ENCODE measurements around the gene AKAP10.

AKAP10 gene

GRCh38 chr17:19938736-19939135 lies 38.9 kb downstream of the AKAP10 start:
- H3K36me3 ChIP-seq (ENCODE audit: insufficient read depth, low read length): peaks cover 79% of the 10 kb centered on the region
- H3K4me2 ChIP-seq (ENCODE audit: low read depth, low read length, poor library complexity, severe bottlenecking): no peak overlapping the region
- H3K9me3 ChIP-seq (ENCODE audit: insufficient read depth, low read depth, low read length): no peaks in the 10 kb centered on the region
- H2AFZ ChIP-seq (ENCODE audit: low read length): no peak overlapping the region
- no peak overlapping the region for H3K9ac ChIP-seq (ENCODE audit: low read depth, low read length, poor library complexity, severe bottlenecking)
- H3K4me3 ChIP-seq (ENCODE audit: low read length, poor library complexity, severe bottlenecking): no peak overlapping the region
- no peaks in the 10 kb centered on the region for H3K27me3 ChIP-seq (ENCODE audit: insufficient read depth, low read length, poor library complexity, severe bottlenecking)
- H3K9me2 ChIP-seq (replicated peaks; ENCODE audit: low read depth, low read length): no peaks in the 10 kb centered on the region
- H3K79me2 ChIP-seq (ENCODE audit: insufficient read depth, low read length): peaks cover 21% of the 10 kb centered on the region; the same call in 1 of the 2 replicates
- H3K4me1 ChIP-seq (ENCODE audit: insufficient read depth, low read length, poor library complexity, severe bottlenecking): peaks cover 4% of the 10 kb centered on the region
- TF ChIP-seq, protein P1, sequence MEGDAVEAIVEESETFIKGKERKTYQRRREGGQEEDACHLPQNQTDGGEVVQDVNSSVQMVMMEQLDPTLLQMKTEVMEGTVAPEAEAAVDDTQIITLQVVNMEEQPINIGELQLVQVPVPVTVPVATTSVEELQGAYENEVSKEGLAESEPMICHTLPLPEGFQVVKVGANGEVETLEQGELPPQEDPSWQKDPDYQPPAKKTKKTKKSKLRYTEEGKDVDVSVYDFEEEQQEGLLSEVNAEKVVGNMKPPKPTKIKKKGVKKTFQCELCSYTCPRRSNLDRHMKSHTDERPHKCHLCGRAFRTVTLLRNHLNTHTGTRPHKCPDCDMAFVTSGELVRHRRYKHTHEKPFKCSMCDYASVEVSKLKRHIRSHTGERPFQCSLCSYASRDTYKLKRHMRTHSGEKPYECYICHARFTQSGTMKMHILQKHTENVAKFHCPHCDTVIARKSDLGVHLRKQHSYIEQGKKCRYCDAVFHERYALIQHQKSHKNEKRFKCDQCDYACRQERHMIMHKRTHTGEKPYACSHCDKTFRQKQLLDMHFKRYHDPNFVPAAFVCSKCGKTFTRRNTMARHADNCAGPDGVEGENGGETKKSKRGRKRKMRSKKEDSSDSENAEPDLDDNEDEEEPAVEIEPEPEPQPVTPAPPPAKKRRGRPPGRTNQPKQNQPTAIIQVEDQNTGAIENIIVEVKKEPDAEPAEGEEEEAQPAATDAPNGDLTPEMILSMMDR (conservative IDR thresholded peaks at IDR 0.05; ENCODE audit: low read length): no peak
- TF ChIP-seq EZH2phosphoT487 (IDR thresholded peaks at IDR 0.05; ENCODE audit: borderline replicate concordance): no peak
- H3F3A ChIP-seq (ENCODE audit: low read depth): no peaks in the 10 kb centered on the region
- H4K20me1 ChIP-seq (ENCODE audit: insufficient read depth, low read length, poor library complexity, severe bottlenecking): peaks cover 11% of the 10 kb centered on the region

DNA sequence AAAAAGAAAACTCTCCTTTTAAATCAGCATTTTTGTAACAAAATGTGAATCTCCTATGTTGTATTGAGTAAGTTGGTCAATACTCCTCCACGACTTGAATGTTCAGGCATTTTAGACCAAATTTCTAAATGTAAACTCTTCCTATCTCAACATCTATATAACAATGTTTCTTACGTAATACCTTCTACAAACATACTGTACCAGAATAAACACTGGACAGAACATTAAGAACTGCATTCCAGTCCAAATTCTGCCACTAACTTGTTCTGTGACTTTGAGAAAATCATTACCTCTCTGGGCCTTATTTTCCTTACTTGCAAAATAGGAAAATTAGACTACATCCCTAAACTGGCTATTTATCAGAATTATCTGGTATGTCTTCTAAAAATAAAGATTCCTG lies 40.1 kb downstream of the AKAP10 start:
- no peak overlapping the region for H3K9ac ChIP-seq (ENCODE audit: low read depth, low read length, poor library complexity, severe bottlenecking)
- H3K27me3 ChIP-seq (ENCODE audit: insufficient read depth, low read length, poor library complexity, severe bottlenecking): no peaks in the 10 kb centered on the region
- peaks cover 74% of the 10 kb centered on the region for H3K36me3 ChIP-seq (ENCODE audit: insufficient read depth, low read length)
- H3K9me2 ChIP-seq (replicated peaks; ENCODE audit: low read depth, low read length): no peaks in the 10 kb centered on the region
- H3K4me1 ChIP-seq (ENCODE audit: insufficient read depth, low read length, poor library complexity, severe bottlenecking): peaks cover 4% of the 10 kb centered on the region
- H3F3A ChIP-seq (ENCODE audit: low read depth): no peaks in the 10 kb centered on the region
- peaks cover 11% of the 10 kb centered on the region for H4K20me1 ChIP-seq (ENCODE audit: insufficient read depth, low read length, poor library complexity, severe bottlenecking)
- H3K4me2 ChIP-seq (ENCODE audit: low read depth, low read length, poor library complexity, severe bottlenecking): no peak overlapping the region
- no peaks in the 10 kb centered on the region for H3K9me3 ChIP-seq (ENCODE audit: insufficient read depth, low read depth, low read length)
- no peak for TF ChIP-seq EZH2phosphoT487 (IDR thresholded peaks at IDR 0.05; ENCODE audit: borderline replicate concordance)
- TF ChIP-seq, protein P1 (conservative IDR thresholded peaks at IDR 0.05; ENCODE audit: low read length): no peak
- no peak overlapping the region for H3K4me3 ChIP-seq (ENCODE audit: low read length, poor library complexity, severe bottlenecking)
- no peak overlapping the region for H2AFZ ChIP-seq (ENCODE audit: low read length)
- peaks cover 9% of the 10 kb centered on the region; the same call in 1 of the 2 replicates for H3K79me2 ChIP-seq (ENCODE audit: insufficient read depth, low read length)

DNA sequence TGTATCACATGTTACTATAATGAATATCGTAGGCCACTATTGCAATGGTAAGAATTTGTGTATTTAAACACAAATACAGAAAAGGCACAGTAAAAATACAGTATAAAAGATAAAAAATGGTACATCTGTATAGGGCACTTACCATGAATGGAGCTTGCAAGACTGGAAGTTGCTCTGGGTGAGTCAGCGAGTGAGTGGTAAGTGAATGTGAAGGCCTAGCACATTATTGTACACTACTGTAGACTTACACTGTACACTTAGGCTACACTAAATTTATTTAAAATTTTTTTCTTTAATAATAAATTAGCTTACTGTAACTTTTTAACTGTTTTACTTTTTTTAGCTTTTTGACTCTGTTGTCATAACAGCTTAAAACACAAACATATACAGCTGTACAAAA lies 42.5 kb downstream of the AKAP10 start:
- H3K79me2 ChIP-seq (ENCODE audit: insufficient read depth, low read length): no peaks in the 10 kb centered on the region
- no peak overlapping the region for H3K4me3 ChIP-seq (ENCODE audit: low read length, poor library complexity, severe bottlenecking)
- H3K36me3 ChIP-seq (ENCODE audit: insufficient read depth, low read length): peaks cover 75% of the 10 kb centered on the region
- H3K27me3 ChIP-seq (ENCODE audit: insufficient read depth, low read length, poor library complexity, severe bottlenecking): no peaks in the 10 kb centered on the region
- no peaks in the 10 kb centered on the region for H3K9me3 ChIP-seq (ENCODE audit: insufficient read depth, low read depth, low read length)
- no peak overlapping the region for H3K4me2 ChIP-seq (ENCODE audit: low read depth, low read length, poor library complexity, severe bottlenecking)
- TF ChIP-seq EZH2phosphoT487 (IDR thresholded peaks at IDR 0.05; ENCODE audit: borderline replicate concordance): no peak
- TF ChIP-seq, protein P1 (conservative IDR thresholded peaks at IDR 0.05; ENCODE audit: low read length): no peak
- H2AFZ ChIP-seq (ENCODE audit: low read length): no peak overlapping the region
- H3F3A ChIP-seq (ENCODE audit: low read depth): no peaks in the 10 kb centered on the region
- no peaks in the 10 kb centered on the region for H3K9me2 ChIP-seq (replicated peaks; ENCODE audit: low read depth, low read length)
- H3K4me1 ChIP-seq (ENCODE audit: insufficient read depth, low read length, poor library complexity, severe bottlenecking): no peaks in the 10 kb centered on the region
- no peaks in the 10 kb centered on the region for H4K20me1 ChIP-seq (ENCODE audit: insufficient read depth, low read length, poor library complexity, severe bottlenecking)
- no peak overlapping the region for H3K9ac ChIP-seq (ENCODE audit: low read depth, low read length, poor library complexity, severe bottlenecking)
